Left kidney (tissue), 2 donors: Measurements from ENCODE around the gene IRAK3. TPM values are rescaled to one million over a fixed set of nuclear protein-coding genes. Genes with fewer than 3 reads are reported as not detected.
"Not testable (repeated sequence)": the region's sequence is repeated elsewhere in the genome, so short reads cannot be mapped to it uniquely, and the experiment has no call there.

Source experiments
- DNase-seq: peaks from one replicate; pipeline ENCODE4 v3.0.0-alpha.2; 2013
- polyA plus RNA-seq: library from polyadenylated mRNA; unstranded; fragments of 120-200 nt; gene quantifications from one replicate; pipeline ENCODE4 v1.2.1, GENCODE V29; 2013; ENCODE audit not compliant: insufficient read length

Gene IRAK3
- polyA plus RNA-seq, 1 donor: 4.7 TPM

- DNase-seq: peak; percentile 89
Measured at GRCh38 chr12:66169221-66170170, 19.5 kb upstream of the IRAK3 start, which contains the start of gene TMBIM4. Gene TMBIM4, minus strand, starts transcription at chr12:66169996. Its CDS starts 45 bp downstream, at chr12:66169951.

- no peak for DNase-seq
Measured at GRCh38 chr12:66170606-66171005, 18.4 kb upstream of the IRAK3 start.

DNA sequence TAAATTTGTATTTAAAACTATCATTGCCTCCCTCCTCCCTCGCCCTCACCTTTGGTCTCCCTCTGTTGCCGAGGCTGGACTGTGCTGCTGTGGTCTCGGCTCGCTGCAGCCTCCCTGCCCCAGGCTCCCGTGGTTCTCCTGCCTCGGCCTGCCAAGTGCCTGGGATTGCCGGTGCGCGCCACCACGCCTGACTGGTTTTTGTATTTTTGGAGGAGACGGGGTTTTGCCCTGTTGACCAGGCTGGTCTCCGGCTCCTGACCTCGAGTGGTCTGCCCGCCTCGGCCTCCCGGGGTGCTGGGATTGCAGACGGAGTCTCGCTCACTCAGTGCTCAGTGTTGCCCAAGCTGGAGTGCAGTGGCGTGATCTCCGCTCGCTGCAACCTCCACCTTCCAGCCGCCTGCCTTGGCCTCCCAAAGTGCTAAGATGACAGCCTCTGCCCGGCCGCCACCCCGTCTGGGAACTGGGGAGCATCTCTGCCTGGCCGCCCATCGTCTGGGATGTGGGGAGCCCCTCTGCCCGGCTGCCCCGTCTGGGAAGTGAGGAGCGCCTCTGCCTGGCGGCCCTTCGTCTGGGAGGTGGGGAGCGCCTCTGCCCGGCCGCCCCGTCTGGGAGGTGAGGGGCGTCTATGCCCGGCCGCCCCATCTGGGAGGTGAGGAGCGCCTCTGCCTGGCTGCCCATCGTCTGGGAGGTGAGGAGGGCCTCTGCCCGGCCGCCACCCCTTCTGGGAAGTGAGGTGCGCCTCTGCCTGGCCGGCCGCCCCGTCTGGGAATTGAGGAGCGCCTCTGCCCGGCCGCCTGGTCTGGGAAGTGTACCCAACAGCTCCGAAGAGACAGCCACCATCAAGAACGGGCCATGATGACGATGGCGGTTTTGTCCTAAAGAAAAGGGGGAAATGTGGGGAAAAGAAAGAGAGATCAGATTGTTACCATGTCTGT, 14.4 kb upstream of the IRAK3 start:
- not testable (repeated sequence) for DNase-seq

DNA sequence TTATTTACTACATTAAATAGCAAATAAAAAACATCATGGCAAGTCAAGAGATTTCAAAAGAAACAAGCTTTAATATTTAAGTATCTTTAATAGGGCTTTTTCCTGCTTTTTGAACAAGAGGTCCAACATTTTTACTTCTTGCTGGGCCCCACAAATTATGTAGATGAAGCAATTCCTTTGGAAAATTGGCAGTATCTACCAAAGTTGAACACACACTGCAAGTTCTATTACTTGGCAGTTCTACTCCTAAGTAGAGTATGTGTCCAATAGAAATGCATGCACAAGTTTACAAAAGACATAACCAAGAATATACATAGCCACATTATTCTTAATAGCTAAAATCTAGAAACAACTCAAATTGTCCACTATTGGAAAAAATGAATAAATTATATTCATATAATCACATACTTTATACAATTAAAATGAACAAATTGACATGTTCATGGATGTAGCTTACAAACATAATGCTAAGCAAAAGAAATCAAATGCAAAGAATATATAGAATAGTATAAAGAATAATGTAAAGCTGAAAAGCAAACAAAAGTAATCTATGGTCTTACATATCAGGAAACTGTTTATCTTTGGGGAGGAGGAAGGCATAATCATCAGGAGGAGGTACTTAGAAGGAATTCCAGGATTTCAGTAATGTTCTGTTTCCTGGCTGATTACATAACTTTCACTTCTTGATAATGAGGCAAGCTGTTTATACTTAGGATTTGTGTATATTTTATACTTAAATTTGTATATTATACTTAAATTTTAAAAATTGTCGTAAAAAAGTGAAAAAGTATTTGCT, 12.7 kb upstream of the IRAK3 start:
- DNase-seq: no peak

GRCh38 chr12:66182956-66183355, 6.1 kb upstream of the IRAK3 start:
- DNase-seq: no peak

- DNase-seq: not testable (repeated sequence)
Measured at GRCh38 chr12:66184822-66185221, 4.2 kb upstream of the IRAK3 start.

DNA sequence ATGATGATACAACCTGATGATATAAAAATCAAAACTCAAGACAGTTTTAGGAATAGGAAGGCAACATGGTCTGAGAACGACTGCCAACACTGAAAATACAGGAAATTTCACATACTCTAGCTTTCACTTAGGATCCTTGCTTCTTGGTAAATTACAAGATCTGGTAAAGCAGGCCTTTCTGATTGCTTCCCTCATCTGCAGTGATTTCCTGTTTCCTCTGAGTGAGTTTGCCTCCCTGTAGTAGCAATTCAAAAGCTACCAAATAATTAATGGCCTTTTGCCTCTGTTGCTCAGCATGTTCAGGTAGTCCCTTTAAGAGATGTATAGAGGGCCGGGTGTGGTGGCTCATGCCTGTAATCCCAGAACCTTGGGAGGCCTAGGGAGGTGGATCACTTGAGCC, 2.0 kb upstream of the IRAK3 start:
- no peak for DNase-seq

DNA sequence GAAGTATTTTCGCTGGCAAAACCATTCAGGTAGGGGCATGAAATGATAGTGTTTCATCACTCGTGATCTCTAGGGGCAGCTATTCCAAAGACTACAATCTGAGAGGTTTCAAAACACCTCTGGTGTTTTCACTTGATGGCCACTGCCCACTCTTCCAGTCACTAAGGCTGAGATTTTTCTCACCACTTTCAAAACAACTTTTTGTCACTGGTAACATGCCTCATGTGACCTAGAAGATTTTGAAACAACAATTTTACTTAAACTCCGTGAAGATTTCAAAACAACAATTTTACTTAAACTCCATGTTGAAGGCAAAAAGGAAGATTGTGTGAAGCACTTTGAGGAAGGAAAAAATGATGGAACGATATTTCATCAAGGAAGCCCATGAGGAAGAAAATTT, 1.2 kb upstream of the IRAK3 start:
- DNase-seq: no peak

DNA sequence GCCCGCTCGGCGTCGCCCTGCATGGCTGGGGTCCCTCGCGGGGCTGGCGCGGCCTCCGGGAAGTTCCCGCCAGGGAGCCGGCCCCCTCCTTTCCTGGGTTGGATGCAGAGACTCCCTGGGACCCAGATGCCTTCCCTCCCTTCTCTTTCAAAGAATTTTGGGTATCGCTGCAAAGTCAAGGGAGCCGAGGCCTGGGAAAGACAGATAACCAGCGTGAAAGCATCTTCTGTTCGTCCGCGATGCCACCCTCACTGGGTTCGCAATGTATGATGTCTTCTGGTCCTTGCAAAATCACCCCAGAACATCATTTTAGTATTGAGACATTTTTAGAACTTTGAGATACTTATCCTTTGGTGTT, 451 bp downstream of the IRAK3 start:
- DNase-seq: no peak

DNA sequence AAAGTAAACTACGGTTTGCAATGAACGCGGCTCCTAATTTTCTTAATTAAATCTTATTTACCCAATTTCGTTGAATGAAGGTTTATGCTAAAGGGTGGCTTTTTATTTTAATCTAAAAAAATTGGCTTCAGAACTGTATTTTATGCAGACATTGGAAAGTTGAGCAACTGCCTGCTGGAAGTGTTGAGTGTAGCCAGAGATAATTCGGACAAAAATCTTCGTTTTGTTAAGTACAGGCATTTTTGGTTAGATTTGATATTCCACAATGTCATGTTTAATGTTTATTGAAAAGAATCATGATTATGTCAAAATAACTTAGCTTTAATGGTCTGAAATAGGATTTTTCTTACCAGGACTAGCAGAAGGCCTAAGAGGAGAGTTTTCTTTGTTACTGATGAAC, 875 bp downstream of the IRAK3 start:
- no peak for DNase-seq

GRCh38 chr12:66190519-66191370, 1.7 kb downstream of the IRAK3 start:
- DNase-seq: no peak

DNA sequence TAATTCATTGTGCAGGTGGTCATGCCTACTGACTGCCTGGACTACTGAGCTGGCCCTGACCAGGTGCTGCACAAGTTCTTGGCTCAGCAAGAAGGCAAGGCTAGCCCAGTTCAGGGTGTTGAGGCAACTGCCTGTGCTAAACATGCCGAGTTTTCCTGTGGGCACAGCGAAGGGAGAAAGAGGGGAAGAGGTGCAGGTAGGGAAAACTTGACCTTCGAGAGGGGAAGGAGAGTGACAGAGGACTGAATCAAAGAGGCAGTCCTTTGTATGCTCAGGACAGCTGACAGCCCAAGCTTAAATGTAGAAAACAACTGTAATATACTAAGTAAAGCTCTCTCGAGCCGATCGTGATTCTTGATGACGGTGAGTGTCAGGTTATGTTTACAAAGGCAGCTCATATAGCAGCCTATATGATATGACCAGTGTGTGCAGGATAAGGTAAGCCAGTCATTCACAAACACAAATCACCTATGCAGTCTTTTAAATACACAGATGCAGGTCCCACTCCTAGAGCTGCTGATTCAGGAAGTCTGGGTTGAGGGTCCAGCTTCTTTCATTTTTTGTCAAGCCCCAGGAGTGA, 2.6 kb downstream of the IRAK3 start:
- no peak for DNase-seq

DNA sequence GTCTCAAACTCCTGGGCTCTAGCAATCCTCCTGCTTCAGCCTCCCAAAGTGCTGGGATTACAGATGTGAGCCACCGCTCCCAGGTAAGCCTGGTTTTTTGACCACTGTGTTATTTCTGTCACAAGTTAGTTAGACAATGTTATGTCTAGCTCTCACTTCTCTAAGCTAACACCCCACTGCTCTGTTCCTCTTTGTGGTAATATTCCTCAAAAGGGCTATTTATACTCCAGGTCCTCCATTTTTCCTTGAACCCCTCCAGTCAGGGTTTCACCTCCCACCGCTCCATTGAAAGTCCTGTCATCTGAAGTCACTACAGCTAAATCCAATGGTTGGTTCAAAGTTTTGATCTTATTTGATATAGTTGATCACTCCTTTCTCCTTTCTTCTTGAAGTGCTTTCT, 5.1 kb downstream of the IRAK3 start:
- DNase-seq: no peak

DNA sequence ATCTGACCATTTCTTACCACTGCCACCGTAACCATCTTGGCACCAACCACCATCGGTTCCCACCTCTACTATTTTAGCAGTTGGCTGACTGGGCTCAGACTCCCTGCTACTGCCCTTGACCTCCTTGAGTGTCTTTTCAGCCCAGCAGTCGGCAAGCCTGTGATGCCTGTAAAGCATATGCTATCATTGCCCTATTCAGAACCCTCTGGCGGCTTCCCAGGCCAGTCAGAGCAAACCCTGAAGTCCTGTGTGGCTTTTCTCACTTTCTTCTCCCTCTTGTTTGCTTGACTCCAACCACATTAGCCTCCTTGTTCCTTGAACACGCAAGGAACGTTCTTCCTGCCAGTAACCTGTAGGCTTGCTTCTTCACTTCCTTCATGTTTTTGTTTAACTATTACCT, 6.2 kb downstream of the IRAK3 start:
- no peak for DNase-seq

DNA sequence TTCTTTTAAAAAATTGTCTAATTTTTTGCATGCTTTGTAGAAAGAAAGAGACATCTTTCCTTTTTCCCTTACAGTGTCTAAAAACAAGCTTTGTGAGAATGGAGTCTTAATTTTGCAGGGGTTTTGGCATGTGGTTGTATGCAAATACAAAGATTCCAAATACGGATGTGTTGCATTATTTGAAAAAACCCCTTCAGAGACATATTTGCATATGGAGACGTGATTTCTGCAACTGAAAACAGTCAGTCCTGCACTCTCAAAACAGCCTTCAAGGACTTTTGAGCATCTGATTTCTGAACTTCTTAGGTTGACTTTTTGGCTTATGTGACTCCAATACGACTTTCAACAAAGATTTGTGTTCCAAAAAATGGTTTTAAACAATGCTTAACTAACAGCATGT, 7.8 kb downstream of the IRAK3 start:
- DNase-seq: no peak

DNA sequence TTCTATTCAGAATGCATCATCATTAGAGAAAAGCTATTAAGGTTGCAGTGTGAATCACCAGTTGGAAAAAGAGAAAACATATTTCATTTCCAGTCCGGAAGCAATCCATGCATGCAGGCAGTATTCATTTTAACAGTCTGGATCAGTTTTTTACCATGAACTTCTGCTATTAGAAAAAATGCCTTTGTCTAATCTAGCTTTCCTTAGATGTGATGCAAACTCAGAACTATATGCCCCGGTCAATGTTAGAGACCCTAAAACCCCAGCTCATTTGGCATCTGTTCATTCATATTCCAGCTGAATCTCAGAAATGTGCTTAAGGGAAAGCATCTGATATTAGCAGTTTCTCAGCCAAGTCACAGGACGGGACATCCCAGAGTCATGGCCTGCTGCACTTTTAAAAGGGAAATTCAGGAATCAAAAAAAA, 8.5 kb downstream of the IRAK3 start:
- DNase-seq: no peak

DNA sequence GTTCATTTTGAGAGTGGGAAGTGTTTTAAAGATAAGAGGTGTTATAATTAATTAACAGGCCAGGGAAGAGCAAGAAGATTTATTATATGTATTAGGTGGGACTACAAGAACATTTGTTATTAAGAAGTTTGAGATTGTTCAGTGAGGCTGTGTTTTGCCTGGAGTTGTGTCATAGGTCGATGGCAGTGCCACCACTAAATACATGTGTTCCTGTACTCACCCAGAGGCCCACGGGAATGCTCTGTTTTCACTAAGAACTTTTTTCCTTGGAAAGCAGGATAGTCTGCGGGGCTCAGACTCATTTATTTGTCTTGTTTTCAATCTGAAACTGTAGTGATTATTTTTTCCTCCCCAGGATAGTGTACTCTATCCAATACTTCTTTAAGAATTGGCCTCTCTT, 10.1 kb downstream of the IRAK3 start:
- no peak for DNase-seq

- no peak for DNase-seq
Measured at GRCh38 chr12:66199831-66200509, 11.0 kb downstream of the IRAK3 start.

GRCh38 chr12:66203820-66204219, 14.8 kb downstream of the IRAK3 start:
- DNase-seq: no peak

DNA sequence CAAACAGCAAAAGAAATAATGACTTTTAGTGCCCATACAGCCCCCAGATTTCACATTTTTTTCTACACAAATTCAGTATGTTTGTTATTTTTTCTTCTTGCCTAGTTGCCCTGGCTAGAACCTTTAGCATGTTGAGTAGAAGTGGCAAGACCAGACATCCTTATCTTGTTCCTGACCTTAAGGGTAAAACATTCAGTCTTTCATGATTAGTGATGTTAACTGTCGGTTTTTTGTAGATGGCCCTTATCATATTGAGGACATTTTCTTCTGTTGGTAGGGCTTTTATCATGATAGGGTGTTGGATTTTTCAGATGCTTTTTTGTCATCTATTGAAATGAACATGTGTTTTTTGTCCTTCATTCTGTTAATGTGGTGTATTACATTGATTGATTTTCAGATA, 17.1 kb downstream of the IRAK3 start:
- DNase-seq: no peak
